GM21786 (cell line): ENCODE data around the gene ITK.
"Not testable (repeated sequence)": the region's sequence is repeated elsewhere in the genome, so short reads cannot be mapped to it uniquely, and the experiment has no call there.

Source experiments
- ATAC-seq: cut with Tn5 transposase; IDR thresholded peaks from one replicate; pipeline ENCODE4 v1.9.1; 2021; ENCODE audit not compliant: unreplicated experiment

The ITK gene

DNA sequence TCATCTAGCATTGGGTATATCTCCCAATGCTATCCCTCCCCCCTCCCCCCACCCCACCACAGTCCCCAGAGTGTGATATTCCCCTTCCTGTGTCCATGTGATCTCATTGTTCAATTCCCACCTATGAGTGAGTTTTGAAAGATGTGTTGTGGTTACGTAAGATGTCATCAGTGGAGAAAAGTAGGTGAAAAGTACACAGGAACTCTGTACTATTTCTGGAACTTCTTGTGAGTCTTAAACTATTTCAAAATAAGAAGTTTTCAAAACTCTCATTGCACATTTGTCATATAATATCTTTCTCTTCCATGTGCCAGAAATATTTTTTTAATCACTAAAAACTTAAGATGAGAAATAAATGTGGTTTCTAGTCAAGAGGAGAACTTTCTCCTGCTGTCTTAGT is 30.0 kb downstream of the ITK start:
- not testable (repeated sequence) for ATAC-seq

DNA sequence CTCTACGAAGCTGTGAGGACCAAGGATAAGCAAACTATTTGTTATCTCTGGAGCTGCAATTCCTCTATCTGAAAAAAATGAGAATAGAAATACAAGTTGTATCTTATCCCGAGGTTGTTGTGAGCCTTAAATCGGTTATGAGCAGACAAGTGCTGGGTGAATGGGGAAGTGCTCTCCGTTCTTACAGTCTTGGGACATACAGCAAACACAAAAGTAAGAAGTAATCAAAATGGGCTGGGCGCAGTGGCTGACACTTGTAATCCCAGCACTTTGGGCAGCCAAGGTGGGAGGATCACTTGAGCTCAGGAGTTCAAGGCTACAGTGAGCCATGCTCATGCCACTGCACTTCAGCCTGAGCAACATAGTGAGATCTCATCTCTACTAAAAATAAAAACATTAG is 31.7 kb downstream of the ITK start:
- ATAC-seq, result no peak

DNA sequence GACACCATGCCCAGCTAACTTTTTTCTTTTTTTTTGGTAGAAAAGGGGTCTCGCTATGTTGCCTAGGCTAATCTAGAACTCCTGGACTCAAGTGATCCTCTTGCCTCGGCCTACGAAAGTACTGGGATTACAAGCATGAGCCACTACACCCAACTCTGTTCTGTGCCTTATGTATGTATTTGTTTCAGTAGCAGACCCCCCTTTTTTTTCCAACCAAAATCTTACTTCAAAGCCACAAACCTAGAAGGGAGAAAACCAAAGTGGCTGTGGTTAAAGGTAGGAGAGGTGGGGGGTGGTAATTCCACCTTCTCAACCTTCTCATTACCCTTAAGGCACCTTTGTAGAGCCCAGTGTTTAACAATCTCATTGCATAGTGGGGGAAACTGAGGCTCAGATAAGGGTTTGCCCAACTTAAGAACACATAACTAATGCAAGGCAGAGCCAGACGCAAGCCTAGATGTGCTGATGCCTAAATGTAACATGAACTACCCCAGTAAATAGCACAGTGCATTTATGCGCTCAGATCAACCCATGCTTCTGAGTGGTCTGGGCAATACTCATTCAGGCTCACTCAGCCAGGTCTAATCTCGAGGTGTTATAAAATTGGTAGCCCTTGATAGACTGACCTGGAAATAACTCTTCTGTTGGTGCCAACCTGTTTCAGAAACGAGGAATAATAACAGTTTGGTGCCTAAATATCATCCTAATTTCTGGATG is 33.0 kb downstream of the ITK start:
- no peak for ATAC-seq

DNA sequence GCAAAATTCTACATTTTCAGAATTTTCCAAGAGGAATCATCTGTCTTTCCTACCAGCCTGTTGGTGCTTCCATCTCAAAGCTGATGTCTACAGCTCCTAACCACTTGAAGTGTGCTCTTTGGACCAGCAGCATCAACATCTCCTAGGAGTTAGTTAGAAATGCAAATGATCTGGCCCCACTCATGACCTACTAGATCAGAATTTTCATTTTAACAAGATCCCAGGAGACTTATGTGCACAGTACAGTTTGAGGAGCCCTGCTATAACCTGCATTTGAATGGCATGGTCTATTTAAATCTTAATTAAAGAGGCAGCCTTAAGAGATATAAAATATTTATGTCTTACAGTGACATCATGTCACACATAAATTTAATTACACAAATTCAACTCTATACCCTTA is 33.8 kb downstream of the ITK start:
- no peak for ATAC-seq

DNA sequence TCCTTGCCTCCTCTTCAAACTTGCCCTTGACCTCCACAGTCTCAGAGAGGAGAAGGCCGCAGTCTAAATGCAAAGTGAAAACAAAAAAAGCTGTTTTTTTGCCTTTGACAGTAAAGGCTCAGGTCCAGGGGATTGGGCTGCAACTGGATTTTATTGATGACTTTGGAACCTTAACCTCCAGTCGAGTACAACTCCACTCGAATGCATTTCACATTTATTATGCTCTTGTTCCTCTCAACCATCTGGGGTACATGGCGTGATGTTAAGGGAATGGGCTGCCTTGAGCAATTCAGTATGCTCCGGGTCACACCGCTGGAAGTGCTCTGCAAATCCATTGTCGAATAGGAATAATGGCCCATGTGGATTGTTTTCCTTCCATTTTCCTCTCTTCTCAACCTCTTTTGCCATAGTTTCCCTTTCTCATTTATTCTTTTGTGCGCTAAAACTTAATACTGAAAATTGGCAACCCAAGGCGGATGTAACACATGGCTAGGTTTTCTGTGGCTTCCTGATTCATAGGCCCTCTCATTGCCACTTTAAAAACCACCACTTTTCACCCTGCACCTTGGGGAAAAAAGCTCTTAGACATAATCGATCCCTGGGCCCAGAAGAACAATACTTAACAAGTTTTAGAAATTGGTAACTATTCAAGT is 34.3 kb downstream of the ITK start:
- ATAC-seq, result peak; percentile 44

DNA sequence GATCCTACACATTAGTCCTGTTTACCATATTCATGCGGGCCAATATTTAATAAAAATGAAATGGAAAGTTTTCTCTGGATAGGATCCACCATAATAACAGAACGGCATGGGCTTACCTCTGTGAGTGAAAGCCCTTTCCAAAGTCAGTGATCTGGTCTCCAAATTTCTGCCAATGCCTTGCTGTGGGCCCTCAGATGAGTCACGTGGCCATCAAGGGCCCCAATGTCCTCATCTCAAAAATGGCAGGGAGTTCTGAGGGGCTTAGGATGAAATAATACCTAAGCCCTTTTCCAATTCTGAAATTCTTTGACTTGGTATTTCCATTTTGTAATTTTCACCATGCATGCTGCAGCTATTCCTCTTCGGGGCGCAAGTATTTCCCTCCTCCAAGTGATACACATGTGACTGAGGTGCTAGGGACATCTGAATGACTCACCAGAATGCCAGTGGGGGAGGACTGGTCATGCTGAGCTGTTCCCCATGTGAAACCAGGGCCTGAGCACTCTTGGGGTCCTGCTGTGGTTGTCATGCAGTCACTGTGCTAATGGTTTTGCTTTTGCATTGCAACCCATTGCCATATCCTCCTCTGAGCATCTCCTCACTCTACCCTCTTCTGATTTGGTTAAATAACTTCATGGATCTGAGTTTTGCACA is 35.0 kb downstream of the ITK start:
- ATAC-seq, result peak; percentile 25

DNA sequence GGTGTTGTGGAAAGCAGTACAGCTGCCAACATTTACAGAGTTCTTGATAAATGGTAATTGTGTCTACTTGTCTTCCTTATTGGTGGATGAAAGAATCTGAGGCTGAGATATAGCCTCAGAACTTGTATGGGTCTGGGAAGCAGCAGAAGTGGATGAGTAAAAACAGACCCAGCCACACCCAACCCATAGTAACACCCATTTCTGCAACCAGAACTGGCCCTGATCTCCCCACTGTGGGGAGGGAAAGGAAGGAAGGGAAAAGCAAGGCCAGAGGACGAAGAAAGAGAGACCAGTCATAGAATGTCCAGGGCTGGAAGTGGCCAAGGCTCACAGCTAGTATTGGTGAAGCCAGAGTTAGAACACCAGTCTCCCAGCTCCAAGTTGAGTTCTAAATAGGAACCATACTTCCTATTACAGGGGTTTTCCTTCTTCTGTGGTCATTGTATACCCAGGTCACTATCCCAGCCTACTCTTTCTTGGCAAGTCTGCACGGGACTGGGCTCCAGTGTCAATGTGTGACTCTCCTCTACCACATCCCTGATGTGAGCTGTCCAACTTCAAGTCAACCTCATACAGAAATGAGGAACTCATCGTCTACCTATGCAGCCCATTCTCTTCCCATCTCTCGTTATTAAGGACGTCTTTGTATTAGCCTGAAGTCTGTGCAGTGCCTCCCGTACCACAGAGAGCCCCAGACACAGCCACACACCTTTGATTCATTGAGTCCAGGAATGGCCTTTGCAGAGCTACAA is 35.9 kb downstream of the ITK start:
- no peak for ATAC-seq

DNA sequence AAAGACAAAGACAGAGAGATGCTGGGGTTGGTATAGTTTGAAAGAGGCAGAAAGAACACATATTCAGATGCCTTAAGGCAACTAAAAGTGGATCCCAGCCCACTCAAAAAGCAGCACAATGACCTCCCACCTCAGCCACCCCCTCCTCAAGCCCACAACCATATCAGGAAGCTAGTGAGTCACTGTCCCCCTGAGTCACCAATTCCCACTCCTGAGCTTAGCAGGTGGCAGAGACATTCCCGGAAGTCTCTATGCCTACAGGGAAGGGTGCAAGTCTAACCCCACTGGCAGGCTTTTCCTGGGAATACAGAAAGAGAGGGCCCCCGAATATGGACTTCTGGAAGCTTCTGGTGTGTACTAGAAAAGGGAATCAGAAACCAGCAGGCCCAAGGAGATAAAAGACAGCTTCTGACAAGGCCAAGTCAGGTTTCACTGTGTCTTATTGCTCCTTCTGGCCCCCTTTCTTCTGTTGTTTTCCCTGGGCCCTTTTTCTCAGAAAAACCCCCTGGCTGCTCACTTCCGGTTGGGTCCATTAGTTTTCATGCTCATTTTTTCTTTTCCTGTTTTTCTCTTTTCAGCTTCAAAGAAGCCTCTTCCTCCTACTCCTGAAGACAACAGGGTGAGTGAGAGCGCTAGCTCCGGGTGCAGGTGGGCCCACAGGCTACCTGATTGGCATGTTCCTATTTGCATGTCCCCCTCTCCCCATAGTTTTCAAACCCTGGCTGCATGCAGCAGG is 36.8 kb downstream of the ITK start:
- ATAC-seq, result no peak

DNA sequence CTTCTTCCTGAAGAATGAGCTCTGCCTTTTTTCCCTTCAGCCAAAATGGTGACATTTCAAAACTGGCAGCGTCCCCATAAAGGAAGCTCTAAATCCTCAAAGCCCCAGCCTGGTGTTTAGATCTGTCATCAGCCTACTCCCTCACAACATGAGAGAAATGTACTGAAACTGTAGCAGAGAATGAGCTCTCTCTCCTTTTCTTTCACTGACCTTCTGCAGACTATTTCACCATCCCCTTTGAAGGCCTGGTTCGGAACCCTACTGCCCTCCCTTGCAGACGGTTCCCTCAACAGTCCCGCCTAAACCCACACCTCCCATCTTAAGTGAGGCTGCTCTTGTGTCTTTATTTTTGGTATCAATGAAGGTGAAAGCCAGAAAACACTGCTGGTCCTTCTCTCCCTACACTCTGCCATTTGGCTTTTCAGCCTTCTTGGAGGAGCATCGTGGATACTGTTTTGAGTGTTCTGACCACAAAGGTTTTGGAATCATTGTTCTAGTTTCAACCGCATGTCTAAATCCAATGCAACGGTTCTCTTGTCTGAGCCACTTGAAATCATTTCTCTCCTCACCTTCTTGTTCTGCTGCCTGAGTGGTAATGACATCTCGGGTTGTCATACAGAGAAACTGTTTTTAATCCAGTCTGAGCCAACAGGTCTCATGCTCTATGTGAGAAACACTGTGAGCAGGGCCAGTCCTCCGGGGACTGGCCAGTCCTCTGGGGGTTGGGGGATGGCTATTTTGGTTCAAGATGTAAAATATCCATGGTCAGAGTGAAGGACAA is 39.0 kb downstream of the ITK start:
- peak; percentile 42 for ATAC-seq

DNA sequence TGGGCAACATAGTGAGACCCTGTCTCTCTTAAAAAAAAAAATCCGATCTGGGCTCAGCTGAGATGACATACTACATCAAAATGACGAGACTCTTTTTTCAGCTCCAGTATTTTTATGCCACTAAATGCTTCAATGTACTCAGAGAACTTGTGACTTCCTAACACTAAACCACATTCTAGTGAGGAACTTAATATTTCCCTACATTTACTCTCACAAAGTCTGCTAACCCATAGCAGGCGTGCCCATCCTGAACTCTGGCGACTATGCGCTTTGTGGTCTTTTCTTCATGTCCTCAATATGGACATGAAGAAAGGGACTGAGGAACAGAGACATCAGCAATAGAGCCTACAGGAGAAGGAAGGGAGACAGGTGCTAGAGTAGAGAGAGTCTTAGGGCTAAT is 41.3 kb downstream of the ITK start:
- ATAC-seq, result no peak

DNA sequence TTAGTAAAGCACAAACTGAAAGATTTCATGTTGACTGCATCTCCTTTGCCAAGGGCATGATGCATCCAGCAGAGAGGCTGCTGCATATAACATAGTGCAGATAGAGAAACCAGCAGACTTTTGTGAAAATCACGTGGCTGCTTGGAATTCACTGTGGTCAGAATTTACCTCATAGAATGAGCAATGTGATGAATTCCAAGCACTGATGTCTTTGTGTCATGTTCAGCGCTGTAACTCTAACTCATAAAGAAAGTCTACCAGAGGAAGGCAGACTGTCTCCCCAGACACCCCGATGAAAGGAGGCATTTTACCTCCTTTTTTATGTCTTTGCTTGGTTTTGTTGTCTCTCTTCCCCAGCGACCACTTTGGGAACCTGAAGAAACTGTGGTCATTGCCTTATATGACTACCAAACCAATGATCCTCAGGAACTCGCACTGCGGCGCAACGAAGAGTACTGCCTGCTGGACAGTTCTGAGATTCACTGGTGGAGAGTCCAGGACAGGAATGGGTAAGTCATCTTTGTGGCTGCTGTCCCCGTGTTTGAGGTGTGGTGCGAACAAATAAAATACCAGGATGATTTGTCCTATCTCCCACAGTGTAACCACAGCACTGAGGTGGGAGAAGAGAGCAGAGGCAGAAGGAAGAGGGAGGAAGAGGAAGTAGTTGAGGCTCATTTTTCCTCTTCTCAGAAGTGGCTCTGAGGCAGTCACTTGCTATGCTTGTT is 42.0 kb downstream of the ITK start:
- no peak for ATAC-seq

DNA sequence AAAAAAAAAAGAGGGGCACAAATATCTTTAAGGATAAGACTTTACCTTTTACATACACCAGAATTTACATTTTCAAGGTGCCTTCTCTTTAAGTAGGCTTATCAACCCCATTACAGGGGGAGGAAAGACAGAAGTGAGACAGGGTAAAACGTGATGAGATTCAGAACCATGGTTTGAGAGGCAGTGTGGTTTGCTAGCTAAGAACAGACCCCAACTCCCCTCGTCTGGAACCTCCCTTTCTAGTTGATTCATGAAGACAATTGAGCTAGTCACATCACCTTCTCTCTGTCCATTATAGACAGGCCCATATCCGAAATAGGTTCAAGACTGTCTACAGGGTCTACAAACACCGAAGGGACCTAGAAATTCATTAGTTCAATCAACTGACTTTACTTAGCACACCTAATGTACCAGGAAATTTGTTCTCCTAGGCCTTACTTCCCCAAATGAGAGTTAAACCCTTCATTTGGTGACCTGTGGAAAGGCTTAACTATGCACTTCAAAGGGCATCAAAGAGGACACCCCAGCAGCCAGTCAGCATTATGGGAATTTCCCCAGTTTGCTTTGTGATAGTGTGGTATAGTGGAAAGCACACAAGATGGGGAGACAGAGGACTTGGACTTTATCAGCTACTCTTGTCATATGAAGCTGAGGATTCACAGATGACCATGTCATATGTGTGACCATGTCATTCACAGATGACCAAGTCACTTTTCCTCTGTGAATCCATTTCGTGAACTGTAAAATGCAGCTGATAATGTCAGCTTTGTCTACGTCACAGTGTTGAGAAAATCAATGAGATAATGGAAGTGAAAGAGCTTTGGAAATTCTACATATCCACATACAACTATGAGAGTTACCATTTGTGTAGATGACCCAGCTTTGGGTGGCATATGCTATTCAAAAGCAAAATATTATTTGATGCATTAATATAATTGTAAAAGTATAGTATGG is 45.1 kb downstream of the ITK start:
- ATAC-seq, result no peak

DNA sequence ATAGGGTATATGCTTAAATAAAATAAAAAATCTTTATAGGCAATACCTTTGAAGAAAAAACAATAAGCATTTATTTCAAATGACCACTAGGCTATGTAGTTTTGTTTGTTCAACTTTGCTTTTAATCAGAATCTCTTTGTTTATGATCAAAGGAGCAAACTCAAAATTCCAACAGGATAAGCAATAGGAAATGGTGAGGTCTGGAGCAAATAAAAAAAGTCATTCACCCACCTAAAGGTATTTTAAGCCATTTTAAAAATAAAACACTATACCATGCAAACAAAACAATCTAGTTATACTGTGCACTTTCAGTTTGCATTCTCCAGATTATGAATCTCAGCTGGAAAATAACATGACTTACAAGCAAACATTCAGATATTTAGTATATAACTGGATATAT is 50.0 kb downstream of the ITK start:
- ATAC-seq, result no peak

DNA sequence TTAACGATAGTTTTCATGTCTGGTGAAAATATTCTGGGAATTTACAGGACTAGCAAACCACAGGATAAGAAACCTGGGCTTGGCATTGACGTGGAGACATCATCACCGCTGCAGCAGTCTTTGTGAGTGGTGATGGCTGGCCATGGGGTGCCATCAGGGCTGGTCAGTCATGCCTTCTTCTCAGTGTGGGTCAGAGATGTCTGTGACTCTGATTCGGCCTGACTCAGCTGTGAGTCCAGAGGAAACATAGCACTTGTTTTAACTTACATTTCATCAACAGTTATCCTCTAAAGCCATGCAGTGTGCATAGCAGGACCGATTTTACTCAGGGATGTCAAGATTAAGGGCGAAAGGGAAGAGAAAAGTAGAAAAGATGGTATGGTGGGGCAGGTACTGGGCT is 52.1 kb downstream of the ITK start:
- ATAC-seq, result no peak

DNA sequence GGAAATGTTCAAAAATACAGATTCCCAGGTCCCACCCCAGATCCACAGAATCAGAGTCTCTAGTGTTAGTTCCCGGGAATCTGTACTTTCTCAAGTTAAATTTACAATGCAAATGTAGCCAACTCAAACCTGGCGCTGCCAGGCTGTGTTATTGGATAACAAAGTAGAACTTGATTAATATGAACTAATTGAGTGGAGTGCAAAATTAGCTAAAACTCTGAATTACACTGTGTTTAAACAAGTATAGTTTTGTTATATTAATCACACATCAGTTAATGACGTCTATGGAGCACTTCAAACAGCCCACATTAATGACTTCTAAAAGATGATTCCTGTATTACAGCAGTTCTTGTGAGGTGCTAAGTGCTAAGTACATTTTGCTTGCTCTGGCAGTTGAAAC is 52.9 kb downstream of the ITK start:
- ATAC-seq, result no peak

DNA sequence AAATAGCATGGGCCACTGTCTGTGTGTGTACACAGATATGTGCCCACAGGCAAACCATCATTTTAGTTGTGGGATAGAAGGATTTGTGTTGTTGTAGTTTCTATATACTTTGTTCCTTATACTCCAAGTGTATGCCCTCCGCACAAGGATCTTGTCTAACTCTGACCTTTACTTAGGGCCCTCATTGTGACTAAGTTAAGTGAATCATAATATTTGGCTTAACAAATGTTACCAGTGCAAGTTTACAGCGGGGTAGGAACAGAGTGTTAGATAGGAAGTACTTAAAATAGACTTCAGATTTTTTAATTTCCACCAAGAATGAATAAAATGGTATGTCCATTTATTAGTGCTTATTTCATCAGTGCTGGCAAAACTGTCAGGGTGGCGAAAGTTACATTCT is 55.8 kb downstream of the ITK start:
- no peak for ATAC-seq

DNA sequence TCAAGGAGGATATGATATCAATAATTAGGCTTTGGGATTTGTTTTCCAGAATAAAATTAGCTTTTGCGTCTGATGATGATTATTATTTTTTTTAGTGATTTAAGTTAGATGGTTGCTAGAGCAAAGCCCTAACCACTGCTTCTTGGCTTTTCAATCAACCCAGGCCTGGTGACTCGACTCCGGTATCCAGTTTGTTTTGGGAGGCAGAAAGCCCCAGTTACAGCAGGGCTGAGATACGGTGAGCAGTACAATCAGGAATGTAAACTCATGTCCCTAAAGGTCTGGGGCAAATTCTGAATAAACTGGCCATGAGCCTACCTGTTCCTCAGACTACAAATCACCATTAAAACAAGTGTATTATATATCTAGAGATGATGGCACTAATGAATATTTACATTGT is 60.8 kb downstream of the ITK start:
- no peak for ATAC-seq

DNA sequence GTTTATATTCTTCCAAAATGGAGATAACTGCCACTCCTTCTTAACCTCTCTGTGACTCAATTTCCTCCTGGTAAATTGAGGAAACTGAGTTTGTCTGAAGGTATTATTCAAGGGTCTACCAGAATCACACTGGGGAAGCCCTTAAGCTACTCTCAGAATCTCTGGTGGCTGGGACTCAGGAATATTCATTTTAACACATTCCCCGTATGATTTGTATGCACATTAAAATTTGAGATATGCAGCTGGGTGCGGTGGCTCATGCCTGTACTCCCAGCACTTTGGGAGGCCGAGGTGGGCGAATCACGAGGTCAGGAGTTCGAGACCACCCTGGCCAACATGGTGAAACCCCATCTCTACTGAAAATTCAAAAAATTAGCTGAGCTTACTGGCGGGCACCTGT is 64.1 kb downstream of the ITK start:
- ATAC-seq, result not testable (repeated sequence)
